IPS-15b (cell line): ENCODE data around the gene CCPG1.
A peak's percentile ranks its signal among the peaks of the same experiment; 100 is the strongest.

Experiments used
- H3K27me3 ChIP-seq: one replicate; pipeline ENCODE4 v1.6.1; 2013; ENCODE audit warnings: low read length; ENCODE audit not compliant: control insufficient read depth, insufficient read depth
- H3K36me3 ChIP-seq: one replicate; pipeline ENCODE4 v1.6.1; 2013; ENCODE audit warnings: low read length; ENCODE audit not compliant: control insufficient read depth, insufficient read depth
- H3K4me1 ChIP-seq: one replicate; pipeline ENCODE4 v1.6.1; 2013; ENCODE audit warnings: mild to moderate bottlenecking, low read length; ENCODE audit not compliant: control insufficient read depth, insufficient read depth
- H3K4me3 ChIP-seq: one replicate; pipeline ENCODE4 v1.5.1; 2013; ENCODE audit warnings: low read depth, low read length
- H3K9ac ChIP-seq: one replicate; pipeline ENCODE4 v1.6.1; 2013; ENCODE audit warnings: low read depth, mild to moderate bottlenecking, low read length
- H3K9me3 ChIP-seq: one replicate; pipeline ENCODE4 v1.6.1; 2013; ENCODE audit warnings: mild to moderate bottlenecking, low read length; ENCODE audit not compliant: control insufficient read depth, insufficient read depth

The CCPG1 gene

DNA sequence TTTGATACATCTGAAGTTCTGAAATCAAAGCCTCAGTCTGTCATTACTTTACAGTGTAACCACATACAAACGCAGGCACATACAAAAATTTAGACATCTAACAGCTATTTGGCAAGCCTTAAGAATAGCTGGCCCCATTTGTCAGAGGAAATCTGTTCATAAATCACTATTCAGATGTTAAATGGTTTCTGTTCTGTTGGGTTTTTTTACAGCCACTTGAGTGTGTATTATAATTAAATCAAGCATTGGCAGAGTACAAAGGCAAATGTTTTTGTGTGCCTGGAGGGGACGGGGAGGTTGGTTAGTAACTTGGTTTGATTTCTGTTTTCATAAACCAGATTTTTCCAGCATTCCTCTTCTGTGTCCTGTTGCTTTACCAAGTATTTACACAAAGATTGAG lies 65.0 kb downstream of the CCPG1 start:
- no peak overlapping the region for H3K9ac ChIP-seq
- H3K4me3 ChIP-seq, result no peak overlapping the region
- H3K9me3 ChIP-seq, result no peaks in the 10 kb centered on the region
- H3K4me1 ChIP-seq, result peaks cover 15% of the 10 kb centered on the region
- H3K27me3 ChIP-seq, result no peaks in the 10 kb centered on the region
- H3K36me3 ChIP-seq, result no peaks in the 10 kb centered on the region

DNA sequence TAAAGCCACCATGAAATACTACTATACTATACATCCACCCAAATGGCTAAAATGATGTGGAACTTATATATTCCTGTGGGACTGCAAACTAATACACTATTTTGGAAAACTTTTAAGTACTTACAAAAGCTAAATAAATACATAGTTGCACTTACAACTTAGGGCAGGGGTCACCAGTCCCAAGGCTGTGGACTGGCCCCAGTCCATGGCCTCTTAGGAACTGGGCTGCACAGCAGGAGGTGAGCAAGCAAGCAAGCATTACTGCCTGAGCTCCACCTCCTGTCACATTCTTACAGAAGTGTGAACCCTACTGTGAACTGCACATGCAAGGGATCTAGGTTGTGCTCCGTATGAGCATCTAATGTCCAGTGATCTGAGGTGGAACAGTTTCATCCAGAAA lies 71.0 kb downstream of the CCPG1 start:
- H3K4me3 ChIP-seq, result no peak overlapping the region
- H3K4me1 ChIP-seq, result no peaks in the 10 kb centered on the region
- no peaks in the 10 kb centered on the region for H3K9me3 ChIP-seq
- no peaks in the 10 kb centered on the region for H3K27me3 ChIP-seq
- H3K9ac ChIP-seq, result no peak overlapping the region
- H3K36me3 ChIP-seq, result no peaks in the 10 kb centered on the region

DNA sequence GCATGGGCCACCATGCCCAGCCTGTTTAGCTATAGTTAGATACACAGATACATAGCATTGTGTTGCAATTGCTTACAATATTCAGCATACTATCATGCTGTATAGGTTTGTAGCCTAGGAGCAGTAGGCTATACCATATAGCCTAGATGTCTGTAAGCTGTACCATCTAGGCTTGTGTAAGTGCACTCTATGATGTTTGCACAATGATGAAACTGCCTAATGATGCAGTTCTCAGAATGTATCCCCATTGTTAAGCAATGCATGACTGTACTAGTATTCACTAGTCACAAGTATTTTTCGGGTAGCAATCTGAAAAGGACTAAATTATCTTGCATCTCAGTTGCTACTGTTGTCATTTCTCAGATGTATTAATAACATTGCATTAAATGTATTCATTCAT lies 73.2 kb downstream of the CCPG1 start:
- Histone ChIP-seq H3K4me3 (no peak overlapping the region), H3K9me3 (no peaks in the 10 kb centered on the region), H3K9ac (no peak overlapping the region), H3K27me3 (no peaks in the 10 kb centered on the region), H3K36me3 (no peaks in the 10 kb centered on the region), H3K4me1 (no peaks in the 10 kb centered on the region)

DNA sequence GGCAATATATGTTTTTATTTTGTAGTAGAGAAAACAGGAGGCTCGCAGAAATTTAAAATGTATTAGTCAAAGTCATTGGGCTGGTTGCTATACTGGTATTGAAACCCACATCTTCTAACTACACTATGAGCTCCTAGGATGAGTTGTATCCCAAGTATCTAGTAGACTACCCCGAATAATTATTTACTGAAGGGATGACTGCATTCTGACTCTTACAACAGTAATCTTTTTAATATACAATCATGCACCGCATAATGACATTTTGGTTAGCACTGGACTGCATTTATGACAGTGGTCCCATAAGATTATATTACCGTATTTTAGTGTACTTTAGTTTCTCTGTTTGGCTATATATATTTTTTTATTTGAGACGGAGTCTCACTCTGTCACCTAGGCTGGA lies 73.8 kb downstream of the CCPG1 start:
- Histone ChIP-seq H3K36me3 (no peaks in the 10 kb centered on the region), H3K4me1 (no peaks in the 10 kb centered on the region), H3K27me3 (no peaks in the 10 kb centered on the region), H3K4me3 (no peak overlapping the region), H3K9ac (no peak overlapping the region), H3K9me3 (no peaks in the 10 kb centered on the region)

DNA sequence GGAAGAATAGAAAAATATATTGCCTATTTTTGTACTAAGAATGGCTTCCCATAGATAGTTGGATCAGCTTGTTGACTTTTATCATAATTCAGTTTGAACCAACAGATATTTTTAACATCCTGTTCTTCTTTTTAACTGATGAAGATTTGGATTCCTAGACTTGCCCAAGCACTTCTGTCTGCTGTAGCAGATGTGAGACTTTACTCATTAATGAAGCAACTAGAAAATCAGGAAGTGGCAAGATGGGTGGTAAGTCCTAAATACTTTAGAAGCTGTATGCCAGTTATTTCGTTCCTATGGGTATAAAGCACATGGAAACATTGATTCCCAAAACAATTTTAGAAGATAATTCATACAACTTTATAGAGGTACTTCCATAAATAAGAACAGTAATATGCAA lies 80.8 kb downstream of the CCPG1 start:
- H3K4me1 ChIP-seq, result peaks cover 2% of the 10 kb centered on the region
- no peaks in the 10 kb centered on the region for H3K9me3 ChIP-seq
- H3K36me3 ChIP-seq, result no peaks in the 10 kb centered on the region
- no peak overlapping the region for H3K9ac ChIP-seq
- no peak overlapping the region for H3K4me3 ChIP-seq
- no peaks in the 10 kb centered on the region for H3K27me3 ChIP-seq

DNA sequence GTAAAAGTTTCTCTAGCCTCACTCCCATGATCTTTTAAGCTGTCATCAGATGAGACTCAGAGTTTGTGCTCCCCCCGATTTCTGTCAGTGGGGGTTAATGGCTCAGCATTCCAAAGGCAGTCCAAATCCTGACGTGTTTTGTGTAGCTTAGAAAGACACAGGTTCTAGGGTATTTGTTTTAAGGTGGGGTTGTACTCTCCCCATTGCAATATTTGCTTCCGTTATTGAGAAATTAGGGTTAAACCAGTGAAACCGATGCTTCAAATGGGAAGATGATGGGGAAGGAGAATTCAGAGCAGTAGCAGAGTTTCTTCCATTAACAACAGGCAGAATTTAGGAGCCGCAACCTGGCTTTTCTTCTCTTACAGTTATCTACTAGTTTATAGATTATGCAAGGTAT lies 85.7 kb downstream of the CCPG1 start:
- Histone ChIP-seq H3K9me3 (no peaks in the 10 kb centered on the region), H3K9ac (no peak overlapping the region), H3K27me3 (no peaks in the 10 kb centered on the region), H3K4me1 (peaks cover 2% of the 10 kb centered on the region), H3K36me3 (no peaks in the 10 kb centered on the region), H3K4me3 (no peak overlapping the region)

DNA sequence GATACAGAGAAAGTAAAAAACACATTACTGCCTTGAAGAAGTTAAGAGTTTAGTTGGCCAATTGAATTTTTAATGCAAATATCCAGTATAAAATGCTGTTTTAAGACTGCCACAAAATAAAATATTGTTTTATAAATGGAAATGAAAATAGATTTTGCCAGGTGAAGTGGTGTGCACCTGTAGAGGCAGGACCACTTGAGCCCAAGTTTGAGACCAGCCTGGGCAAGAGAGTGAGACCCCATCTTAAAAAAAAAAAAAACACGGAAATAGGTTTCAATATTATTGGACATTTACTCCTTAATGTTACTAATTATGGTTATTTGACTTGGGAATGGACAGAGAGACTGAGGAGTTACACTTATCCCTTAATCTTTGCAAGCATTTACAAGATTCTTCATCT lies 87.2 kb downstream of the CCPG1 start:
- Histone ChIP-seq H3K36me3 (no peaks in the 10 kb centered on the region), H3K27me3 (no peaks in the 10 kb centered on the region), H3K9me3 (no peaks in the 10 kb centered on the region), H3K4me1 (peaks cover 2% of the 10 kb centered on the region), H3K9ac (no peak overlapping the region), H3K4me3 (no peak overlapping the region)

DNA sequence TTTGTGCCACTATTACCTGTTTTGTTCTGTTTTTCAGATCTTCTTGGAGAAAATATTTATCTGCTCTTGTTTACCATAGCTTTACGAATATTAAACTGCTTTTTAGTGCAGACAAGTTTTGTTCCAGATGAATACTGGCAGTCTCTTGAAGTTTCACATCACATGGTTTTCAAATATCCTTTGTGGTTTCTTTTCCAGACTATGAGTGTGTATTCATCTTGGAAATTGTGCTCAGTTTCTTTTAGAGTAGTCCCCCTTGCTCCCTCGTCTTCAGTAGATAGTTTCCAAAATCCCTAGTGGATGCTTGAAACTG lies 88.0 kb downstream of the CCPG1 start:
- Histone ChIP-seq H3K9ac (no peak overlapping the region), H3K4me3 (no peak overlapping the region), H3K27me3 (no peaks in the 10 kb centered on the region), H3K9me3 (no peaks in the 10 kb centered on the region), H3K36me3 (no peaks in the 10 kb centered on the region), H3K4me1 (peaks cover 2% of the 10 kb centered on the region)

DNA sequence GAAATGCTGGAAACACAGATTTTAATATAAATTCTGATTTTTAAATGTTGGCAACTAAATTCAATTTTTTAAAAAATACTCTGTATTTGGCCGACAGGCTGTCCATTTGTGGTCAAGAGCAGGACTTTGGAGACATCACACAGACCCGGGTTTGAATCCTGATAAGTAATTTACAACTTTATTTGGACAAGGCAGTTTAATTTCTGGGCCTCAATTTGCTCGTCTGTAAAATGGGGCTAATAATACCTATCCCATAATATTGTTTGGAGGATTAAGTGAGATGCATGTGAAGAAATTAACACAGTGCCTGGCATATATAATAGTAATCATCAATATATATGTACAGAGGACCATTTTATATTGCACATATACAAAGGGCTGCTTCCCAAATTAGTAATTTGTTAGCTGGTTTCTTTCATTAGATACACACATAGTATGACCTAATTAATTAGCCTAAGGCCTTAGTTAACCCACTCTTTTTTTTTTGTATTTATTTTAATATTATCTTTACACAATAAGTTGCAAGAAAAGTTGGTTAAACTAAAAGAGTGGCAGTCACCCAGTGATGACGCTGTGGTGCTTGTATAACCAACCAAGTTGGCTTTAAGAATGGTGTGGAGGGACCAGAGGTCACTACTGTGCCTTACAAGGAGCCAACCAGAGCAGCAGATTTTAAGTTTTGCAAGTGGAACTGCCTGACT lies 88.5 kb downstream of the CCPG1 start:
- Histone ChIP-seq H3K4me1 (peaks cover 2% of the 10 kb centered on the region), H3K9ac (no peak overlapping the region), H3K27me3 (no peaks in the 10 kb centered on the region), H3K9me3 (no peaks in the 10 kb centered on the region), H3K36me3 (no peaks in the 10 kb centered on the region), H3K4me3 (peak overlapping the region; percentile 96)

DNA sequence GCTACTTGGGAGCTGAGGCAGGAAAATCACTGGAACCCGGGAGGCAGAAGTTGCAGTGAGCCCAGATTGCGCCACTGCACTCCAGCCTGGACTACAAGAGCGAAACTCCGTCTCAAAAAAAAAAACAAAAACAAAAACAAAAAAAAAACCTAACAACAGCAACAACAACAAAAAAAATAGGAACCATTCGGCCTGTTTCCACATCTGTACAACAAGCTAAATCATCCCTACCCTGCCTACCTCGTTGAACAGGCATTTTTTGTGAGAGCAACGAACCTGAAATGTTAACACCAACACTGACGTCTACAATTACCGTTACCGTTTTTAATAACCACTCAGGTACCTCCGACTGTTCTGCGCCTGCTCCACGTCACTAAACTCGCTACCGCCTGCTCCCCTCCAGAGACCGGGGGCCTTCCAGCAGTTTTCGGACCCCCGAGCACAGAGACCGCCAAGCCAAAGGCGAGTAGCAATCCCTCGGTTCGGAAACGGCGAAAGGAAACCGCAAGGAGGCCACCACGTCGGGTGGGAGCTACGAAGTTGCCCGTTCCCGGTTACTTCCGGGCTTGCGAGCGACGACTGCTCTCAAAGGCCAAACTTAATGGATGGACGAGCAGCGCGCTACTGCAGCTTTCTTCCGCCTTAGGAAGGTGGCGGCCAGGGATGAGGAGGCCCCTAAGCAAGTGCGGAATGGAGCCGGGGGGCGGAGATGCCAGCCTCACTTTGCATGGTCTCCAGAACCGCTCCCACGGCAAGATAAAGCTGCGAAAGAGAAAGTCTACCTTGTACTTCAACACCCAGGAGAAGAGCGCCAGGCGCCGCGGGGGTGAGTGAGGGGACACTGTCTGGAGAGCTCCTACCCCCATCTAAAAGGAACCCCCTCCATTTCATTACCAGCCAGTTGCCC lies 89.3 kb downstream of the CCPG1 start, which contains the start of the genes PIGB and PIGBOS1:
Gene PIGB (plus strand): TSS at position 635 of the 907 bp plus-strand sequence. CDS start 29 bp downstream, at position 664.
Gene PIGBOS1 (minus strand): TSS at position 536 of the 907 bp plus-strand sequence. CDS start 1,331 bp downstream, outside the sequence.
- Histone ChIP-seq H3K36me3 (no peaks in the 10 kb centered on the region), H3K9ac (peak within 1 kb of the TSS; percentile 96), H3K9me3 (no peaks in the 10 kb centered on the region), H3K4me1 (no peaks in the 10 kb centered on the region), H3K27me3 (no peaks in the 10 kb centered on the region), H3K4me3 (peak within 1 kb of the TSS; percentile 96)
